Spinal cord (tissue), 10 donors: ENCODE results near the gene TMEM41B. TPM values are rescaled to one million over a fixed set of nuclear protein-coding genes. Genes with fewer than 3 reads are reported as not detected.
A peak's percentile ranks its signal among the peaks of the same experiment; 100 is the strongest.
"Not testable (repeated sequence)": the region's sequence is repeated elsewhere in the genome, so short reads cannot be mapped to it uniquely, and the experiment has no call there.

Source experiments
- DNase-seq, 6 donors: peaks; one replicate each; pipeline versions ENCODE4 v3.0.0 to v3.0.0-alpha.2; 2013 to 2015; ENCODE audit warnings: low spot score in 6 of 6, low read depth in 4 of 6
- H3K27ac ChIP-seq: one replicate; pipeline ENCODE4 v1.5.1; 2013; ENCODE audit warnings: low read depth, low read length, control low read depth
- H3K27me3 ChIP-seq: one replicate; pipeline ENCODE4 v1.6.1; 2013; ENCODE audit warnings: low read length; ENCODE audit not compliant: control insufficient read depth, insufficient read depth
- H3K36me3 ChIP-seq: one replicate; pipeline ENCODE4 v1.6.1; 2013; ENCODE audit warnings: low read length; ENCODE audit not compliant: control insufficient read depth, insufficient read depth
- H3K4me1 ChIP-seq: one replicate; pipeline ENCODE4 v1.6.1; 2013; ENCODE audit warnings: low read length; ENCODE audit not compliant: control insufficient read depth, insufficient read depth
- H3K4me3 ChIP-seq: one replicate; pipeline ENCODE4 v1.5.1; 2013; ENCODE audit warnings: low read depth, low read length, control low read depth
- H3K9me3 ChIP-seq: one replicate; pipeline ENCODE4 v1.6.1; 2013; ENCODE audit warnings: low read length; ENCODE audit not compliant: control insufficient read depth, insufficient read depth
- WGBS: methylation state at CpG from one replicate; pipeline ENCODE4 v1.1.5; 2013; ENCODE audit warnings: missing lambda C conversion rate; ENCODE audit not compliant: insufficient coverage; 5-methylcytosine and 5-hydroxymethylcytosine counted together
- polyA plus RNA-seq, 2 donors: library from polyadenylated mRNA; unstranded; fragments of 120-200 nt; gene quantifications; one replicate each; pipeline ENCODE4 v1.2.1, GENCODE V29; 2013; ENCODE audit not compliant: insufficient read length in 2 of 2
- total RNA-seq, 2 donors: library from RNA; depleted of rRNA in 1 of 2; stranded (reverse); fragments of 120-200 nt in 1 of 2; fragments of >200 nt in 1 of 2; gene quantifications; one replicate each; pipeline versions ENCODE4 v1.2.3 to v1.2.4, GENCODE V29; 2013 to 2014
- donor health status: healthy.

Gene TMEM41B
- total and polyA plus RNA-seq, 4 donors = 35.7 to 76.8 (median 37.4) TPM

DNA sequence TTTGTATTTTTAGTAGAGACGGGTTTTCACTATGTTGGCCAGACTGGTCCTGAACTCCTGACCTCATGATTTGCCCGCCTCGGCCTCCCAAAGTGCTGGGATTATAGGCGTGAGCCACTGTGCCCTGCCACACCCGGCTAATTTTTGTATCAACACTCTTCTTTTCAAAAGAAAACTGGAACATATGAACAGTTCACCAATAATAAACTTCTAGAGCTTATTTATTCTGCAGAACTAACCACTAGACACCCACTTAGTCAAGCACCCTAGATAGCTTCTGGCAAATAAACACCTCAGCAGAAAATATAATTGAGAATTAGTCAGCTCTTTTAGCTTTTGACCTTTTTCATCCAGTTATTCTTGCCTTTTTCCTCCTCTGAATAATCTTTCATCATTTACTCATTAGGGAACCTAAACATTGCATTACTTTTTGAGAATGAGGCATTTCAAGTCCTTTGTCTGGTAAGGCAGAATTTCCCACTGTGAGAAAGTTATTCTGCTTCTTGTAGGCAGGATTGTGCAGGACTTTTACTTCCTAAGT is 27.3 kb upstream of the TMEM41B start:
- no peaks in the 10 kb centered on the region for H3K4me1 ChIP-seq
- WGBS = 86% methylated on average over 4 of the region's 5 CpGs
- no peak for DNase-seq
- no peaks in the 10 kb centered on the region for H3K9me3 ChIP-seq
- H3K4me3 ChIP-seq = no peak overlapping the region
- no peaks in the 10 kb centered on the region for H3K36me3 ChIP-seq
- H3K27me3 ChIP-seq = no peaks in the 10 kb centered on the region
- no peak overlapping the region for H3K27ac ChIP-seq

DNA sequence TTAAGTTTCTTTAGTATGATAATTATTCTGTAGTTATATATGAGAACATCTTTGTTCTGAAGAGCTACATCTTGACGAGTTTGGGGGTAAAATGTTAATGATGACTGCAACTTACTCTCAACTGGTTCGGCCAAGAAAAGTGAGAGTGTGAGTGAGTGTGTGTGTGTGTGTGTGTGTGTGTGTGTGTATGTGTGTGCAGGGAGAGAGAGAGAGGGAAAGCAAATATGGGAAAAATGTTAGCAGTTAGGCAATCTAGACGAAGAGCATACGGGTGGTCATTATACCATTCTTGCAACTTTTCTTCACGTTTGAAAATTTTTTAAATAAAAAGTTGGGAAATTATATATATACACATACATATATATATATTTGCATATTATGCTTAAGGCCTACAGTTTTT is 18.3 kb upstream of the TMEM41B start:
- Histone ChIP-seq H3K36me3 (no peaks in the 10 kb centered on the region), H3K9me3 (no peaks in the 10 kb centered on the region), H3K27me3 (no peaks in the 10 kb centered on the region), H3K4me3 (no peak overlapping the region), H3K27ac (no peak overlapping the region), H3K4me1 (no peaks in the 10 kb centered on the region)
- no peak for DNase-seq
- 81% methylated on average over 2 of the region's 5 CpGs for WGBS

DNA sequence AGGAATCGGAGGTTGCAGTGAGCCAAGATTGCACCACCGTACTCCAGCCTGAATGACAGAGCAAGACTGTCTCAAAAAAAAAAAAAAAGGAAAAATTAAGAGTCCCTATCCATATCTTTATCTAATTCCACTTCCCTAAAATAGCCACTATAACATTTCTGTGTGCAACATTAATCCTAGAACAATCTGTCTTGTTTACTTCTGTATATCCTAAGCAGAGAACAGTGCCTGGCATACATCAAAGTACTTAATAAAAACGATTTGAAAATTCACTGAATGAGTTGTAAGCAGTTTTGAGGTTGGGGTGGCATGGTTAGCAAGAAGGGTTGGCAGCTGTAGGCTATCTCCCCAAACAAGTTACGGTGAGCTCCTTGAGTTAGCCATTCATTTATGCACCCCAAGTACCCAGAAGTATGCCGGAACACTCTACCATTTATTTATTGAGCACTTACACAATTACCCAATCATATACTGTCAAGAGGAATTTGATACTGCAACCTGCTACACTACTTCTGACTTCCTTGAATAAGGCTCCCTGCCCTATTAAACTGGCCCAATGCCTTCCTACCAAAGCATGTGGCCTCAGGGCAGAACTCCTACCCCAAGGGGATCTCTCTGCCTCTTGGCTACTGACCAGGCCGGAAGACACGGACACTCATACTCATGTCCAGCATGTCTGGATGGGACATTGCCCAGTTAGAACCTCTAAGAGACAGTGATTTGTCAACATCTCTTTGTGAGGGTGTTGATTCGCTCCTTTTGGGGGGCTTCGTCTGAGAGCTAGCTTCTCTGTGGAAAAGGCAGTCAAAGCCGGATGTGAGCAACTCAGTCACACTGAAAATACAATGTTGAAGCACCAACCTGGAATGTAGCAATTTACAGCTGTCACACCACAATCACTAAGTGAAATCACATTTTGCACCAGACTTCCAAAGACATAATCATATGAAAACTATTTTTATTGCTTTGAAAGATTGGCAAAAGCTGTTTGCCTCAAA is 16.3 kb upstream of the TMEM41B start:
- no peak for DNase-seq

DNA sequence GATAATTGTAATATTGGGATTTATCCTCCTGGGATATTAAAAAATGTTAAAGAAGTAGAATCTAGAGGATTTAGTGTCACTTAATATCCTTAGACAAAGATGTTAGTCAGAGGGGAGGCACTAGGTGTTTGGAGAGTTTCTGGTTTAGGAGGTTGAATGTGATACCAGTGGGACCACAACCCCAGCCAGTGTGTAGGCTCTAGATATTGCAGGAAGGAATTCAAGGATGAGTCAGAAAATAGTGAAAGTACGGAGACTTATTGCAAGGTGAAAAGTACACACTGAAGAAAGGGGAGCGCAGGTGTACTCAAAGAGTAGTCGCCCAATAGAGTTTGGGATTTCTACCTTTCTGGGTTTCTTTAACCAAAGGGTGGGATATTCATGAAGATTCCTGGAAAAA is 5.7 kb upstream of the TMEM41B start:
- WGBS = 100% methylated on average over 2 of the region's 3 CpGs
- no peak for DNase-seq
- Histone ChIP-seq H3K4me1 (peaks cover 5% of the 10 kb centered on the region), H3K27me3 (peaks cover 9% of the 10 kb centered on the region), H3K4me3 (no peak overlapping the region), H3K9me3 (no peaks in the 10 kb centered on the region), H3K27ac (no peak overlapping the region), H3K36me3 (no peaks in the 10 kb centered on the region)

More for the DNA sequence above, 16.3 kb upstream of the TMEM41B start:
- Histone ChIP-seq H3K36me3 (no peaks in the 10 kb centered on the region), H3K27ac (no peak overlapping the region), H3K4me3 (no peak overlapping the region), H3K27me3 (no peaks in the 10 kb centered on the region), H3K4me1 (no peaks in the 10 kb centered on the region), H3K9me3 (no peaks in the 10 kb centered on the region)
- 92% methylated on average over 6 of the region's 10 CpGs for WGBS

DNA sequence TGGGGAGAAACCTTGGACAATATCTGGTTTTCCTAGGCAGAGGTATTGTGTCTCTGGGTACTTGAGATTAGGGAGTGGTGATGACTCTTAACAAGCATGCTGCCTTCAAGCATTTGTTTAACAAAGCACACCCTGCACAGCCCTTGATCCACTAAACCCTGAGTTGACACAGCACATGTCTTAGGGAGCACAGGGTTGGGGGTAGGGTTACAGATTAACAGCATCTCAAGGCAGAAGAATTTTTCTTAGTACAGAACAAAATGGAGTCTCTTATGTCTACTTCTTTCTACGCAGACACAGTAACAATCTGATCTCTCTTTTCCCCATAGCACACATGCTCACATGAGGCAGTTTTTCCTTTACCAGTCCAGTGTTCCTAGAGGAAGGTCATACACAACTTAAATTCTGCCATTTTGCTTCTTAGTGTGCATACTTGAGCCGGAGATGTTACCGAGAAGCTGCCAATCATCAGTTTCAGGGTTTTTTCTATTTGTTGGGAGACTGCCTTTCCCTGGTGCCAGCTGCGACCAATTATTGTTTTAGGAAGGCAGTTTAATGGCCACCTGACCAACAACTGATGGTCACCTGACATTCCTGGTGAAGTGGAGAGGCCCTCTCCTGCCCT is 5.1 kb upstream of the TMEM41B start:
- H3K9me3 ChIP-seq, H3K4me3 ChIP-seq, H3K27ac ChIP-seq, DNase-seq, H3K36me3 ChIP-seq, H3K4me1 ChIP-seq, H3K27me3 ChIP-seq: not testable (repeated sequence)
- whole genome bisulfite sequencing = 83% methylated on average over 1 of the region's 4 CpGs

DNA sequence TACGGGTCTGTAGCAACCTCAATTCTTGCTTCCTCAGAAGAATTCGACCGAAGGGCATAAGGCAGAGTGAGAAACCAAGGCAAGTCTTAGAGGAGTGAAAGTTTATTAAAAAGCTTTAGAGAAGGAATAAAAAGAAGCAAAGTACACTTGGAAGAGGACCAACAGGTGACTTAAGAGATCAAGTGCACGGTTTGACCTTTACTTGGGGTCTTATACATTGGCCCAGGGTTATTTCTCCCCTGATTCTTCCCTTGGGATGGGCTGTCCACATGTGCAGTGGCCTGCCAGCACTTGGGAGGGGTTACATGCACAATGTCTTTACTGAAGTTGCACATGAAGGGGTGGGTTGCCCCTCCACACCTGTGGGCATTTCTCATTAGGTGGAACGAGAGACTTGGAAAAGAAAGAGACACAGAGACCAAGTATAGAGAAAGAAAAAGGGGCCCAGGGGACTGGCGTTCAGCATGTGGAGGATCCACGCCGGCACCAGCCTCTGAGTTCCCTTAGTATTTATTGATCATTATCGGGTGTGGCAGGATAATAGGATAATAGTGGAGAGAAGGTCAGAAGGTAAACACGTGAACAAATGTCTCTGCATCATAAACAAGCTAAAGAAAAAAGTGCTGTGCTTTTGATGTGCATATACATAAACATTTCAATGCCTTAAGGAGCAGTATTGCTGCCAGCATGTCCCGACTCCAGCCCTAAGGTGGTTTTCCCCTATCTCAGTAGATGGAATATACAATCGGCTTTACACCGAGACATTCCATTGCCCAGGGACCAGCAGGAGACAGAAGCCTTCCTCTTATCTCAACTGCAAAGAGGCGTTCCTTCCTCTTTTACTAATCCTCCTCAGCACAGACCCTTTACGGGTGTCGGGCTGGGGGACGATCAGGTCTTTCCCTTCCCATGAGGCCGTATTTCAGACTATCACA is 4.3 kb upstream of the TMEM41B start:
- H3K27ac ChIP-seq, H3K36me3 ChIP-seq, H3K27me3 ChIP-seq, H3K4me3 ChIP-seq, H3K4me1 ChIP-seq, DNase-seq, H3K9me3 ChIP-seq: not testable (repeated sequence)
- WGBS = 51% methylated on average over 7 of the region's 18 CpGs

DNA sequence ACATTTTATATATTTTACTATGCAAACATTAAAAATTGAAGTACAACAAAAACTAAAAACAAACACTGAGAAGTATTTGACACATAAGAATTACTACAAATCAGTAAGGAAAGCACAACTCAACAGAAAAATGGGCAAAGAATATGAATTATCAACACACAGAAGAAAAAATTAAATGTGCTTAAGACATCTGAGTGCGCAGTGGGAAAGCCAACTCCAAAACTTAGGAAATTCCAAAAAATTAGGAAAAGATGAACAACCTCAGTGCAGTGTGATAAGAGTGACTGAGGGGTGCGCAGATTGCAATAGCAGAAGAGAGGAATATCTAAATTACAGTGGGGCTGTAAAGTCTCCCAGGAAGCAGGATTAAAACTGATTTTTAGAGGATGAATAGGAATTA is 1.9 kb upstream of the TMEM41B start:
- 90% methylated on average over 1 of the region's 2 CpGs for WGBS

DNA sequence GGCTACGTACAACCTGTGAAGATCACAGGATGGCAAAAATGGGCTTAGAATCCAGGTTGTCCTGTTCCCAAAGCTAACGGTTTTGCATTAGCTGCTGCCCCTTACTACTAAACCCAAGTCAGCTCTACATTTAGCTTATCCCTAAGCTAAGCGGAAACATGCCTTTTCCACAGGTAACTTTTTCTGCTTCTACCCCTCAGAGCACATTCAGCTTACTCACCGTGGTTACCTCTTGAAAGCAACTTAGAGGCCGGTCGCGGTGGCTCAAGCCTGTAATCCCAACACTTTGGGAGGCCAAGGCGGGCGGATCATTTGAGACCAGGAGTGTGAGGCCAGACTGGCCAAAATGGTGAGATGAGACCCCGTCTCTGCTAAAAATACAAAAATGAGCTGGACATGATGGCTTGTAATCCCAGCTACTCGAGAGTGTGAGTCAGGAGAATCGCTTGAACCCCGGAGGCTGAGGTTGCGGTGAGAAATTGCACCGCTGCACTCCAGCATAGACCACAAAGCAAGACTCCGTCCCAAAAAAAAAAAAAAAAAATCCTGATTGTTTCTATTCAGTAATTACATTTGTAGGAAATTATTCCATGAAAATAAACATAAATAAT is 790 bp upstream of the TMEM41B start:
- Histone ChIP-seq H3K4me1 (peaks cover 15% of the 10 kb centered on the region), H3K9me3 (no peaks in the 10 kb centered on the region), H3K27ac (peak overlapping the region; percentile 95), H3K27me3 (peaks cover 9% of the 10 kb centered on the region), H3K36me3 (peaks cover 2% of the 10 kb centered on the region), H3K4me3 (peak overlapping the region; percentile 69)
- WGBS = 35% methylated on average over 9 of the region's 16 CpGs
- DNase-seq = no peak

More for the DNA sequence above, 1.9 kb upstream of the TMEM41B start:
- no peak for DNase-seq
- peaks cover 13% of the 10 kb centered on the region for H3K4me1 ChIP-seq
- no peaks in the 10 kb centered on the region for H3K9me3 ChIP-seq
- H3K27ac ChIP-seq = no peak overlapping the region
- H3K36me3 ChIP-seq = peaks cover 2% of the 10 kb centered on the region
- no peak overlapping the region for H3K4me3 ChIP-seq
- H3K27me3 ChIP-seq = peaks cover 9% of the 10 kb centered on the region
